ENCODE results near the gene ASCC2. TPM values are rescaled to one million over a fixed set of nuclear protein-coding genes. Genes with fewer than 3 reads are reported as not detected.

Gene ASCC2
- polyA plus RNA-seq, 3 donors: 35.9 to 54.5 (median 45.7) TPM

GRCh38 chr22:29750029-29750428, 88.0 kb downstream of the ASCC2 start:
- DNase-seq (ENCODE audit: extremely low read depth in 1 of 11, low read depth in 9 of 11, low spot score in 4 of 11): no peak

- DNase-seq (ENCODE audit: extremely low read depth in 1 of 11, low read depth in 9 of 11, low spot score in 4 of 11): no peak
These were observed 89.7 kb downstream of the ASCC2 start for GRCh38 chr22:29748248-29748893.

GRCh38 chr22:29747832-29748231, 90.2 kb downstream of the ASCC2 start:
- no peak for DNase-seq (ENCODE audit: extremely low read depth in 1 of 11, low read depth in 9 of 11, low spot score in 4 of 11)

GRCh38 chr22:29744902-29745301, 93.2 kb downstream of the ASCC2 start:
- DNase-seq (ENCODE audit: extremely low read depth in 1 of 11, low read depth in 9 of 11, low spot score in 4 of 11): no peak

- no peak for DNase-seq (ENCODE audit: extremely low read depth in 1 of 11, low read depth in 9 of 11, low spot score in 4 of 11)
These were observed 95.7 kb downstream of the ASCC2 start for GRCh38 chr22:29742326-29742725.

- DNase-seq (ENCODE audit: extremely low read depth in 1 of 11, low read depth in 9 of 11, low spot score in 4 of 11): no peak
These were observed 96.1 kb downstream of the ASCC2 start for GRCh38 chr22:29741926-29742325.

- DNase-seq (ENCODE audit: extremely low read depth in 1 of 11, low read depth in 9 of 11, low spot score in 4 of 11): no peak
These were observed 97.9 kb downstream of the ASCC2 start for GRCh38 chr22:29740216-29740615.

- no peak for DNase-seq (ENCODE audit: extremely low read depth in 1 of 11, low read depth in 9 of 11, low spot score in 4 of 11)
These were observed 98.7 kb downstream of the ASCC2 start for GRCh38 chr22:29739346-29739875.

Other genes with a start within 250 kb of the ASCC2 start
- gene NF2, start 234.6 kb downstream of the ASCC2 start, polyA plus RNA-seq (ENCODE audit: insufficient read length in 3 of 3): 10 to 100 TPM; 27.2 to 29.6 (median 29.3) TPM
- gene CABP7, start 118.3 kb downstream of the ASCC2 start, polyA plus RNA-seq (ENCODE audit: insufficient read length in 3 of 3): under 1 TPM in 2 of 3 donors, not detected in 1; 0.11 to 0.27 TPM
- 10 to 100 TPM; 23.5 to 27.7 (median 25.0) TPM for gene ZMAT5, start 71.3 kb downstream of the ASCC2 start, polyA plus RNA-seq (ENCODE audit: insufficient read length in 3 of 3)
- gene UQCR10, start 70.9 kb downstream of the ASCC2 start, polyA plus RNA-seq (ENCODE audit: insufficient read length in 3 of 3): 100 to 1,000 TPM; 135 to 165 (median 142) TPM
- 10 to 100 TPM; 32.5 to 49.0 (median 33.9) TPM for gene MTMR3, start 44.9 kb upstream of the ASCC2 start, polyA plus RNA-seq (ENCODE audit: insufficient read length in 3 of 3)
- gene HORMAD2, start 242.2 kb upstream of the ASCC2 start, polyA plus RNA-seq (ENCODE audit: insufficient read length in 3 of 3): under 1 TPM in 1 of 3 donors, not detected in 2; 0.10 TPM

All from renal cortex interstitium (tissue), 11 donors.